ENCODE data around the gene CRHR1. TPM values are rescaled to one million over a fixed set of nuclear protein-coding genes. Genes with fewer than 3 reads are reported as not detected.

Gene CRHR1
- total and polyA plus RNA-seq, 10 of the 15 experiments (the other 5 are each of a cell fraction or from before 2014, with no cell fraction given), result 0.08 TPM; not detected in 9

GRCh38 chr17:45826919-45827588, 42.9 kb downstream of the CRHR1 start:
- ATAC-seq (no peak), FAIRE-seq (no peak), DNase-seq (ENCODE audit: low read depth, low spot score) (no peak)
- no peaks in the 10 kb centered on the region for H3K9me3 ChIP-seq (replicated peaks; ENCODE audit: control insufficient read depth, insufficient read depth, low read length)
- no peaks in the 10 kb centered on the region for H3K4me1 ChIP-seq (ENCODE audit: control insufficient read depth, insufficient read depth, low read length)
- BruUV-seq (replicated peaks), result no TSS peak
- ChIA-PET CTCF (interaction anchor here (3.2 kb wide), 1 partner anchor 187 kb away, joined by 12 read pairs; no protein-coding TSS in a partner anchor), POLR2A (no interaction called here), SMC1A (ENCODE audit: uncharacterized antibody, unreplicated experiment) (no interaction called here), RAD21 (ENCODE audit: unreplicated experiment) (no interaction called here)
- no peaks in the 10 kb centered on the region for H3K79me2 ChIP-seq (ENCODE audit: control insufficient read depth, insufficient read depth, low read length)
- no peak overlapping the region for H3K27ac ChIP-seq (ENCODE audit: control insufficient read depth, insufficient read depth)
- H3K4me3 ChIP-seq, result no peak overlapping the region
- no peaks in the 10 kb centered on the region; the same call in 1 of the 2 replicates for H4K20me1 ChIP-seq (ENCODE audit: control insufficient read depth, insufficient read depth)
- no peak overlapping the region for H3K9ac ChIP-seq (ENCODE audit: control insufficient read depth, insufficient read depth, low read length)
- H3K27me3 ChIP-seq (replicated peaks in 1 of 2; ENCODE audit: control insufficient read depth in 2 of 2, insufficient read depth in 2 of 2, low read length in 1 of 2), result peaks cover 0 to 1% of the 10 kb centered on the region in 2 experiments; a peak in 2 of 4 replicates
- in situ Hi-C loops (cut with MboI) (loop anchor here (25.0 kb wide), 1 partner anchor 415 kb away; no protein-coding TSS in a partner anchor), intact Hi-C loops (cut with micrococcal nuclease; ENCODE audit: unreplicated experiment) (no loop called here)
- H2AFZ ChIP-seq (ENCODE audit: control insufficient read depth, low read depth, low read length), result no peak overlapping the region
- H3K36me3 ChIP-seq (ENCODE audit: control insufficient read depth in 2 of 2, insufficient read depth in 2 of 2, low read length in 1 of 2), result no peaks in the 10 kb centered on the region
- WGBS (ENCODE audit: insufficient coverage, insufficient replicate concordance, low lambda C conversion rate, missing lambda C conversion rate), result 42% methylated on average over 16 of the region's 16 CpGs
- TF ChIP-seq ZBTB33 (IDR thresholded peaks at IDR 0.05), result no peak
- TF ChIP-seq POU2F2 (IDR thresholded peaks at IDR 0.05; ENCODE audit: borderline replicate concordance, low read depth, low read length), result no peak
- no peak for TF ChIP-seq IKZF2 (IDR thresholded peaks at IDR 0.05)
- TF ChIP-seq, protein P1, sequence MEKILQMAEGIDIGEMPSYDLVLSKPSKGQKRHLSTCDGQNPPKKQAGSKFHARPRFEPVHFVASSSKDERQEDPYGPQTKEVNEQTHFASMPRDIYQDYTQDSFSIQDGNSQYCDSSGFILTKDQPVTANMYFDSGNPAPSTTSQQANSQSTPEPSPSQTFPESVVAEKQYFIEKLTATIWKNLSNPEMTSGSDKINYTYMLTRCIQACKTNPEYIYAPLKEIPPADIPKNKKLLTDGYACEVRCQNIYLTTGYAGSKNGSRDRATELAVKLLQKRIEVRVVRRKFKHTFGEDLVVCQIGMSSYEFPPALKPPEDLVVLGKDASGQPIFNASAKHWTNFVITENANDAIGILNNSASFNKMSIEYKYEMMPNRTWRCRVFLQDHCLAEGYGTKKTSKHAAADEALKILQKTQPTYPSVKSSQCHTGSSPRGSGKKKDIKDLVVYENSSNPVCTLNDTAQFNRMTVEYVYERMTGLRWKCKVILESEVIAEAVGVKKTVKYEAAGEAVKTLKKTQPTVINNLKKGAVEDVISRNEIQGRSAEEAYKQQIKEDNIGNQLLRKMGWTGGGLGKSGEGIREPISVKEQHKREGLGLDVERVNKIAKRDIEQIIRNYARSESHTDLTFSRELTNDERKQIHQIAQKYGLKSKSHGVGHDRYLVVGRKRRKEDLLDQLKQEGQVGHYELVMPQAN (conservative IDR thresholded peaks at IDR 0.05), result no peak
- TF ChIP-seq EZH2 (IDR thresholded peaks at IDR 0.05; ENCODE audit: borderline replicate concordance, control insufficient read depth, low read depth, low read length), result no peak
- no peak overlapping the region for H3K4me2 ChIP-seq (ENCODE audit: control insufficient read depth, insufficient read depth)

Measured in GM12878 (cell line).